K562 (cell line): Measurements from ENCODE around the gene ERAP2. TPM values are rescaled to one million over a fixed set of nuclear protein-coding genes. Genes with fewer than 3 reads are reported as not detected.

ENCODE experiments used
- ATAC-seq: fragments of 200-7000 bp; cut with Tn5 transposase; 3 replicates; pipeline ENCODE4 v1.9.1; 2020; ENCODE audit warnings: moderate library complexity
- BruUV-seq: library from RNA; stranded (reverse); fragments of 400-500 nt; replicated peaks from 2 replicates; lab custom pipeline; 2021; lab: Mats Ljungman, UMichigan
- CTCF ChIA-PET: fragments of 300-600 bp; formaldehyde crosslinking; extraction: SDS; loops from one replicate; lab custom pipeline; 2021; ENCODE audit warnings: low intra/inter-chr PET ratio; lab: Yijun Ruan, JAX
- POLR2A ChIA-PET: fragments of 300-600, 350-650 bp; sonication (Branson Sonifier 250); formaldehyde crosslinking; extraction: SDS; loops from one replicate; lab custom pipeline; 2021; ENCODE audit warnings: antibody characterized with exemption, inconsistent platforms; lab: Yijun Ruan, JAX
- DNase-seq, 4 experiments: peaks; one replicate each; pipeline versions ENCODE4 v3.0.0 to v3.0.0-alpha.2; 2011 to 2018; ENCODE audit warnings: low spot score in 3 of 4, mixed read lengths in 3 of 4; ENCODE audit errors: extremely low read depth in 1 of 4
- FAIRE-seq: peaks from 2 replicates; lab custom pipeline; 2011; peaks lifted over from hg19 to GRCh38; lab: Jason Lieb, UNC
- H2AFZ ChIP-seq: 2 replicates; pipeline ENCODE4 v1.6.0; 2011; ENCODE audit warnings: low read depth, low read length, control low read depth, inconsistent platforms
- H3K27ac ChIP-seq: fragments of 200-600 bp; 3 replicates; pipeline ENCODE4 v1.8.0; 2011; ENCODE audit warnings: low read depth, mild to moderate bottlenecking, control low read depth, inconsistent platforms, low read length, moderate library complexity, mixed read lengths; ENCODE audit errors: extremely low read depth
- H3K27me3 ChIP-seq, 2 experiments: fragments of 300-600 bp in 1 of 2; 2 replicates in 1 of 2; 3 replicates in 1 of 2; pipeline versions ENCODE4 v1.6.0 to v1.8.0; 2011; ENCODE audit warnings: inconsistent platforms in 2 of 2, low read length in 2 of 2, mild to moderate bottlenecking in 1 of 2, mixed read lengths in 1 of 2, moderate library complexity in 1 of 2; ENCODE audit not compliant: control insufficient read depth in 2 of 2, insufficient read depth in 2 of 2
- H3K36me3 ChIP-seq: fragments of 300-600 bp; 3 replicates; pipeline ENCODE4 v1.8.0; 2011; ENCODE audit warnings: mild to moderate bottlenecking, low read length, inconsistent platforms; ENCODE audit not compliant: control insufficient read depth, insufficient read depth
- H3K4me1 ChIP-seq, 2 experiments: fragments of 200-600 bp in 1 of 2; replicated peaks in 1 of 2; 2 replicates in 1 of 2; 3 replicates in 1 of 2; pipeline versions ENCODE4 v1.5.1 to v1.8.0; 2011; ENCODE audit warnings: inconsistent platforms in 2 of 2, low read length in 2 of 2, mild to moderate bottlenecking in 1 of 2, mixed read lengths in 1 of 2, moderate library complexity in 1 of 2; ENCODE audit not compliant: control insufficient read depth in 2 of 2, insufficient read depth in 2 of 2
- H3K4me2 ChIP-seq: 2 replicates; pipeline ENCODE4 v1.6.1; 2011; ENCODE audit warnings: low read length, control low read depth, inconsistent platforms, mixed read lengths; ENCODE audit not compliant: insufficient read depth
- H3K4me3 ChIP-seq: fragments of 200-600 bp; sonication (generic), shearing (Covaris generic); 2 replicates; pipeline ENCODE4 v1.5.1; 2016; ENCODE audit warnings: control low read depth, inconsistent platforms
- H3K79me2 ChIP-seq: fragments of 200-600 bp; 3 replicates; pipeline ENCODE4 v1.8.0; 2011; ENCODE audit warnings: low read length, inconsistent platforms; ENCODE audit not compliant: control insufficient read depth, insufficient read depth
- H3K9ac ChIP-seq, 2 experiments: 2 replicates each; pipeline versions ENCODE4 v1.6.0 to v1.6.1; 2011; ENCODE audit warnings: low read depth in 2 of 2, low read length in 2 of 2, control low read depth in 1 of 2, inconsistent platforms in 1 of 2, mild to moderate bottlenecking in 1 of 2, mixed read lengths in 1 of 2; ENCODE audit not compliant: insufficient read depth in 1 of 2
- H3K9me1 ChIP-seq: one replicate; pipeline ENCODE4 v1.6.0; 2011; ENCODE audit warnings: inconsistent platforms, mild to moderate bottlenecking, low read length, moderate library complexity; ENCODE audit not compliant: control insufficient read depth, insufficient read depth
- H3K9me3 ChIP-seq: replicated peaks from 2 replicates; pipeline ENCODE4 v1.5.1; 2011; ENCODE audit warnings: low read depth, low read length, inconsistent platforms; ENCODE audit not compliant: control insufficient read depth, insufficient read depth
- H4K20me1 ChIP-seq: replicated peaks from 2 replicates; pipeline ENCODE4 v1.6.1; 2011; ENCODE audit warnings: low read length, inconsistent platforms, mixed read lengths; ENCODE audit not compliant: control insufficient read depth, insufficient read depth
- HMG20A ChIP-seq: fragments of 450-650 bp; formaldehyde crosslinking; conservative IDR thresholded peaks from 2 replicates; pipeline ENCODE4 v1.4.0; 2020; ENCODE audit warnings: mild to moderate bottlenecking, mixed read lengths
- RAD21 ChIP-seq, 2 experiments: fragments of 250-450 bp in 1 of 2; fragments of 450-650 bp in 1 of 2; sonication (Bioruptor Pico) in 1 of 2; formaldehyde crosslinking in 1 of 2; IDR thresholded peaks in 1 of 2; conservative IDR thresholded peaks in 1 of 2; 2 replicates each; pipeline versions ENCODE4 v1.4.0 to v1.8.0; 2020 to 2022; ENCODE audit warnings: mild to moderate bottlenecking in 2 of 2, moderate library complexity in 1 of 2
- SPI1 ChIP-seq: IDR thresholded peaks from 2 replicates; pipeline ENCODE4 v1.6.1; 2011; ENCODE audit warnings: low read depth, low read length, control low read depth, borderline replicate concordance
- ZNF76 ChIP-seq: fragments of 250-450 bp; sonication (Bioruptor Pico); IDR thresholded peaks from 2 replicates; pipeline ENCODE4 v1.4.0; 2020; ENCODE audit warnings: mild to moderate bottlenecking, moderate library complexity, borderline replicate concordance
- WGBS: fragments of 100-300 bp; shearing (Covaris generic); methylation state at CpG from one replicate; pipeline ENCODE4 v1.1.6; 2016; ENCODE audit warnings: low coverage, mixed read lengths; ENCODE audit not compliant: insufficient coverage; ENCODE audit errors: missing lambda C conversion rate; 5-methylcytosine and 5-hydroxymethylcytosine counted together
- in situ Hi-C: fragments of 300-500 bp; cut with MboI; formaldehyde crosslinking; loops from 4 replicates; pipeline ENCODE4 v1.15.0; 2018; ENCODE audit warnings: inconsistent platforms, mixed read lengths
- intact Hi-C: fragments of 100-400 bp; cut with micrococcal nuclease; formaldehyde crosslinking; loops from 2 replicates; pipeline ENCODE4 v1.14.2; 2022
- polyA plus RNA-seq, 8 experiments: library from polyadenylated mRNA; depleted of rRNA in 4 of 8; stranded (reverse) in 5 of 8; unstranded in 3 of 8; fragments of >200 nt; fragmentation: Nextera tagmentation in 2 of 8; fragmentation: Illumina TruSeq in 1 of 8; extraction: Ambion mirVana in 2 of 8; extraction: Trizol in 1 of 8; gene quantifications; 2 replicates each; pipeline versions ENCODE4 v1.2.1 to v1.2.3, GENCODE V29; 2011 to 2014; ENCODE audit warnings: inconsistent platforms in 1 of 8, missing spikeins in 1 of 8
- total RNA-seq, 7 experiments: library from RNA; depleted of rRNA in 6 of 7; stranded (reverse); fragments of >200 nt in 6 of 7; fragmentation: Illumina TruSeq in 2 of 7; extraction: Trizol in 2 of 7; gene quantifications; 2 replicates each; pipeline versions ENCODE4 v1.2.1 to v1.2.3, GENCODE V29; 2011 to 2021; ENCODE audit warnings: low replicate concordance in 1 of 7
- TF ChIP-seq, protein P1 (sequence below), 2 experiments: fragments of 450-650 bp; formaldehyde crosslinking in 1 of 2; IDR thresholded peaks; 2 replicates each; pipeline versions ENCODE4 v1.4.0 to v1.6.1; 2014 to 2020; ENCODE audit warnings: mild to moderate bottlenecking in 2 of 2, borderline replicate concordance in 1 of 2, low read depth in 1 of 2
- TF ChIP-seq, protein P2 (sequence below), 3 experiments: IDR thresholded peaks in 2 of 3; conservative IDR thresholded peaks in 1 of 3; 2 replicates each; pipeline ENCODE4 v1.5.1; 2011 to 2012; ENCODE audit warnings: low read length in 3 of 3, mild to moderate bottlenecking in 3 of 3, control low read depth in 2 of 3, improper control_type of control experiment in 1 of 3, inconsistent platforms in 1 of 3, low read depth in 1 of 3, mixed read lengths in 1 of 3, moderate library complexity in 1 of 3; ENCODE audit not compliant: insufficient read depth in 2 of 3
- TF ChIP-seq, protein P3 (sequence below): fragments of 450-650 bp; IDR thresholded peaks from 2 replicates; pipeline ENCODE4 v1.6.1; 2016; ENCODE audit warnings: low read depth, mild to moderate bottlenecking, moderate library complexity

ERAP2 gene
- total and polyA plus RNA-seq, 9 of the 15 experiments (the other 6 are each of a cell fraction or from before 2014, with no cell fraction given), result 0.93 to 4.0 (median 2.1) TPM

DNA sequence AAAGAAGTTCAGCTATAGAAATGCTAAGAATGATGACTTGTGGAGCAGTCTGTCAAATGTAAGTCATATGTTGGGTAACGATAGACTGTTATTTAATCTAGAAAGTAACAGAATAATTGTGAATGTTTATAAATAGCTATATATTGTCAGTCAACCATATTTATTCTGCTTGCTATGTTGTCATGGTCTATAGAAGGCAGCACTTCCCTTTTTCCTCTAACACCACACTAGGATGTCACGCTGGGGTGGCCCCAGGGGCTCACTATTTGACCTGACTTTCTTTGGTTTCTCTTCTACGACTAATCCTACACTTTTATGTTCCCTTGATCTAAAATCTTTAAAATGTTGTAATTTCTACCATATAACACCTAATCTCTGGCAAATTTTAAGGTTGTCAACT is 20.5 kb downstream of the ERAP2 start:
- FAIRE-seq (peak; percentile 40), DNase-seq (peak in 1 of 4 experiments; percentile 20), ATAC-seq (peak; percentile 85)
- no peaks in the 10 kb centered on the region for H3K27me3 ChIP-seq
- H3K4me3 ChIP-seq, result no peak overlapping the region
- H3K4me1 ChIP-seq, result no peaks in the 10 kb centered on the region
- peak in 1 of 2 experiments; percentile 20; a peak in 2 of 4 replicates for TF ChIP-seq RAD21 (CRISPR knock-in tag; conservative IDR thresholded peaks at IDR 0.05 in 1 of 2, IDR thresholded peaks at IDR 0.05 in 1 of 2)
- TF ChIP-seq, protein P1, sequence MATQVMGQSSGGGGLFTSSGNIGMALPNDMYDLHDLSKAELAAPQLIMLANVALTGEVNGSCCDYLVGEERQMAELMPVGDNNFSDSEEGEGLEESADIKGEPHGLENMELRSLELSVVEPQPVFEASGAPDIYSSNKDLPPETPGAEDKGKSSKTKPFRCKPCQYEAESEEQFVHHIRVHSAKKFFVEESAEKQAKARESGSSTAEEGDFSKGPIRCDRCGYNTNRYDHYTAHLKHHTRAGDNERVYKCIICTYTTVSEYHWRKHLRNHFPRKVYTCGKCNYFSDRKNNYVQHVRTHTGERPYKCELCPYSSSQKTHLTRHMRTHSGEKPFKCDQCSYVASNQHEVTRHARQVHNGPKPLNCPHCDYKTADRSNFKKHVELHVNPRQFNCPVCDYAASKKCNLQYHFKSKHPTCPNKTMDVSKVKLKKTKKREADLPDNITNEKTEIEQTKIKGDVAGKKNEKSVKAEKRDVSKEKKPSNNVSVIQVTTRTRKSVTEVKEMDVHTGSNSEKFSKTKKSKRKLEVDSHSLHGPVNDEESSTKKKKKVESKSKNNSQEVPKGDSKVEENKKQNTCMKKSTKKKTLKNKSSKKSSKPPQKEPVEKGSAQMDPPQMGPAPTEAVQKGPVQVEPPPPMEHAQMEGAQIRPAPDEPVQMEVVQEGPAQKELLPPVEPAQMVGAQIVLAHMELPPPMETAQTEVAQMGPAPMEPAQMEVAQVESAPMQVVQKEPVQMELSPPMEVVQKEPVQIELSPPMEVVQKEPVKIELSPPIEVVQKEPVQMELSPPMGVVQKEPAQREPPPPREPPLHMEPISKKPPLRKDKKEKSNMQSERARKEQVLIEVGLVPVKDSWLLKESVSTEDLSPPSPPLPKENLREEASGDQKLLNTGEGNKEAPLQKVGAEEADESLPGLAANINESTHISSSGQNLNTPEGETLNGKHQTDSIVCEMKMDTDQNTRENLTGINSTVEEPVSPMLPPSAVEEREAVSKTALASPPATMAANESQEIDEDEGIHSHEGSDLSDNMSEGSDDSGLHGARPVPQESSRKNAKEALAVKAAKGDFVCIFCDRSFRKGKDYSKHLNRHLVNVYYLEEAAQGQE (IDR thresholded peaks at IDR 0.05; ENCODE audit: borderline replicate concordance), result peak; percentile 32; the same call in 1 of the 2 replicates
- TF ChIP-seq, protein P1 (CRISPR knock-in tag; IDR thresholded peaks at IDR 0.05; ENCODE audit: low read depth), result no peak
- TF ChIP-seq, protein P2, sequence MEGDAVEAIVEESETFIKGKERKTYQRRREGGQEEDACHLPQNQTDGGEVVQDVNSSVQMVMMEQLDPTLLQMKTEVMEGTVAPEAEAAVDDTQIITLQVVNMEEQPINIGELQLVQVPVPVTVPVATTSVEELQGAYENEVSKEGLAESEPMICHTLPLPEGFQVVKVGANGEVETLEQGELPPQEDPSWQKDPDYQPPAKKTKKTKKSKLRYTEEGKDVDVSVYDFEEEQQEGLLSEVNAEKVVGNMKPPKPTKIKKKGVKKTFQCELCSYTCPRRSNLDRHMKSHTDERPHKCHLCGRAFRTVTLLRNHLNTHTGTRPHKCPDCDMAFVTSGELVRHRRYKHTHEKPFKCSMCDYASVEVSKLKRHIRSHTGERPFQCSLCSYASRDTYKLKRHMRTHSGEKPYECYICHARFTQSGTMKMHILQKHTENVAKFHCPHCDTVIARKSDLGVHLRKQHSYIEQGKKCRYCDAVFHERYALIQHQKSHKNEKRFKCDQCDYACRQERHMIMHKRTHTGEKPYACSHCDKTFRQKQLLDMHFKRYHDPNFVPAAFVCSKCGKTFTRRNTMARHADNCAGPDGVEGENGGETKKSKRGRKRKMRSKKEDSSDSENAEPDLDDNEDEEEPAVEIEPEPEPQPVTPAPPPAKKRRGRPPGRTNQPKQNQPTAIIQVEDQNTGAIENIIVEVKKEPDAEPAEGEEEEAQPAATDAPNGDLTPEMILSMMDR (IDR thresholded peaks at IDR 0.05 in 2 of 3, conservative IDR thresholded peaks at IDR 0.05 in 1 of 3; ENCODE audit: insufficient read depth in 2 of 3, low read depth in 1 of 3, low read length in 3 of 3), result peak in 1 of 3 experiments; percentile 38; a peak in 2 of 6 replicates
- TF ChIP-seq ZNF76 (CRISPR knock-in tag), result no peak
- TF ChIP-seq SPI1, result peak; percentile 97
- TF ChIP-seq HMG20A (CRISPR knock-in tag), result no peak
- TF ChIP-seq, protein P3, sequence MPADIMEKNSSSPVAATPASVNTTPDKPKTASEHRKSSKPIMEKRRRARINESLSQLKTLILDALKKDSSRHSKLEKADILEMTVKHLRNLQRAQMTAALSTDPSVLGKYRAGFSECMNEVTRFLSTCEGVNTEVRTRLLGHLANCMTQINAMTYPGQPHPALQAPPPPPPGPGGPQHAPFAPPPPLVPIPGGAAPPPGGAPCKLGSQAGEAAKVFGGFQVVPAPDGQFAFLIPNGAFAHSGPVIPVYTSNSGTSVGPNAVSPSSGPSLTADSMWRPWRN, result no peak
- no peaks in the 10 kb centered on the region for H4K20me1 ChIP-seq
- in situ Hi-C loops (no loop called here), intact Hi-C loops (no loop called here)
- H3K9me3 ChIP-seq, result no peaks in the 10 kb centered on the region
- H3K4me2 ChIP-seq, result no peak overlapping the region
- no peaks in the 10 kb centered on the region for H3K79me2 ChIP-seq
- CTCF ChIA-PET, result no interaction called here
- H3K36me3 ChIP-seq, result no peaks in the 10 kb centered on the region; the same call in 2 of the 3 replicates
- POLR2A ChIA-PET, result interaction anchor here (0.9 kb wide), 1 partner anchor 12 kb away, joined by 3 read pairs; no protein-coding TSS in a partner anchor
- 26% methylated on average over 3 of the region's 3 CpGs for WGBS
- no peak overlapping the region for H3K27ac ChIP-seq
- no peak overlapping the region for H3K9ac ChIP-seq
- H3K9me1 ChIP-seq, result no peaks in the 10 kb centered on the region
- no peak overlapping the region for H2AFZ ChIP-seq
- BruUV-seq, result no TSS peak
